Right lung (tissue), 5 donors: ENCODE results near the gene COL4A6. TPM values are rescaled to one million over a fixed set of nuclear protein-coding genes. Genes with fewer than 3 reads are reported as not detected.

Experiments
- DNase-seq, 2 donors: peaks; one replicate each; pipeline ENCODE4 v3.0.0-alpha.2; 2013
- polyA plus RNA-seq, 5 donors: library from polyadenylated mRNA; unstranded; fragments of 120-200 nt; gene quantifications; one replicate each; pipeline versions ENCODE4 v1.2.1 to v1.2.3, GENCODE V29; 2013; ENCODE audit warnings: inconsistent platforms in 1 of 5, low replicate concordance in 1 of 5; ENCODE audit not compliant: insufficient read length in 5 of 5, insufficient read depth in 1 of 5

Gene COL4A6
- polyA plus RNA-seq, 5 donors = 10.5 to 17.8 (median 14.5) TPM

DNA sequence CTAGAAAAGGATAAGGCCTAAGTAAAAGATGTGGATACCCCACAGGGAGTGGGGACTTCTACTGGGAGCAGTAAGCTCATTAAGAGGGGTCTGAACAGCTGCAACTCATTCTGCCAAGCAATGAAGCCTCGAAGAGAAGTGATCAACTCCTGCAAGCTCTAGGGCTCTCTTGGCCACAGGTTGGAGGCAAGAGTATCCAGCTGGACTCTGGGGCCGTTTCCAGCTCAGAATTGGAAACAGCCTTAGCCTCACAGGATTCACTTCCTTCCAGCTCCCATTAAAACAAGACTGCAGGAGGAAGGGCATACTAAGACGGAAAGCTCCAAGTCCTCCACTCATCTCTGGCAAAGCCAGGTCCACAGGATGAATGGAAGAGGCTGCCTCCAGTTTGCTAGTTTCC is 220.3 kb downstream of the COL4A6 start:
- DNase-seq = peak; percentile 52 to 63

GRCh38 chrX:108216919-108217571 is 221.2 kb downstream of the COL4A6 start:
- peak; percentile 56 to 64 for DNase-seq

- DNase-seq = no peak
Measured at GRCh38 chrX:108216405-108216804, 221.8 kb downstream of the COL4A6 start.

DNA sequence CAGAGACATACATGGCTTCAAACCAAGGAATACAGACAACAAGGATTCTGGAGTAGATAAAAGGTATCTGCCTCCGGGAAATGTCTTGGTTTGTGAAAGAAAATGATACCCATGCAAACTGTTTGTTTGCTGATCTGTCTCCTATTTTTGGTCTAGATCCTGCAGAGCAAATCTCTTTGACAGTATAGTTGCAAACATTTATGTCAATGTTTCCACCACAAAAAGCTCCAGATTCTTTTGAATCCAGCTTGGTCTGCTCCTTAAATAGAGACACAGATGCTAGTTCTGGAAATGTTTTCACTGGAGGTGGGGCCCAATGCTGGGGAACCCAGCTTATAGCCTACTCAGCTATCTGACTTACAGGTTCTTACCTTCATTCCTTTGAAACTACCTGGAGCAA is 226.9 kb downstream of the COL4A6 start:
- DNase-seq = no peak

GRCh38 chrX:108209006-108209554 is 229.1 kb downstream of the COL4A6 start:
- no peak for DNase-seq

GRCh38 chrX:108203540-108203939 is 234.7 kb downstream of the COL4A6 start:
- DNase-seq = no peak

DNA sequence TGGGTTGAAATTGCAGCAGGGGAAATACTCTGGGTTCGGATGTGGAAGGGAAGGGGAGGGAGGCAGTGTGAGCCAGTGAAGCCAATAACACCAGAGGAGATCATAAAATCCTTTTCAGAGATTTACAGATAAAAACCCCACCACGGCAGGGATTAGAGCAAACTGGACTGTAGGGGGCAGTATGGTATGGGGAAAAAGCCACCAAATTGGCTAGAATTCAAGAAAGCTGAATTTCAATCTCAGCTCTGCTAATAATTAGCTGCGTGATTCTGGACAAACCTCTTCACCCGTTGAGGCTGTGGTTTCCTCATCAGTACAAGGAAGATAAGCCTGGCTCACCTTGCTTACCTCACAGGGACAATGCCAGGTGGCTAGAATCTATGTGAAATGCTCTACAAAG is 238.5 kb downstream of the COL4A6 start:
- DNase-seq = peak; percentile 18 to 19

GRCh38 chrX:108199041-108199440 is 239.2 kb downstream of the COL4A6 start:
- no peak for DNase-seq

DNA sequence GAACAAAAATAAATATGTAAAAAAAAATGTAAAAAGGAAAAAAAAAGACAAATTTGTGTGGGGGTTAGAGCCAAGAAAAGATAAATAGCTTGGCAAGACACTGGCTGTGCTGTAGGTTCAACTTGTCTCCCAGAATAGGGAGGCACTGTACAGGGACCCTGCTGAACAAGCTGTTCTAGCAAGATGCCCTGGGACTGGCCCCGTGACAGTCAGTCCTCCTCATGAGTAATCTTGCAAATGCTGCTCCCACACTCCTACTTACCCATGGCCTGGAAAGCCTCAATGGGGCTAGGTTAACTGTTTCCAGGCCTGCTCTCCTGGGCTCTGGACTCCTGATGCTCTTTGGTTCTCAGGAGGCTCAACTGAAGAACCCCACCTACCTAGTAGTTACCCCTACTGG is 239.8 kb downstream of the COL4A6 start:
- no peak for DNase-seq

DNA sequence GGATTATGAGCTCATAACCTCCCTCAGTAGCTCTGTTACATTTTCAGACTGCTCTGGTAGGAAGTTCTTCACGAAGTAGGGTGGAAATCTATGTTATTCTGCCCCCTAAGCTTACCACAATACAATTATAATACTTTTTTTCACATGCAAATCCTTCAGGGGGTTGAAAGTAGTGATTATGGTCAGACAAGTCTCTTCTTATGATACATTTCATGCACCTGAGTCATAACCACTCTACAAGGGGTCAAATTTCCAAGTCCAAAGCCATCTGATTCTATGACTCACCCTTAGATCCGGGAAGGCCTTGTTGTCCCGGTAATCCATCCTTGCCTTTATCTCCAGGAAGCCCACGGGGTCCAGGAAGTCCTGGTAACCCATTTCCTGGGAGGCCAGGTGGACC is 251.4 kb downstream of the COL4A6 start:
- DNase-seq = no peak

DNA sequence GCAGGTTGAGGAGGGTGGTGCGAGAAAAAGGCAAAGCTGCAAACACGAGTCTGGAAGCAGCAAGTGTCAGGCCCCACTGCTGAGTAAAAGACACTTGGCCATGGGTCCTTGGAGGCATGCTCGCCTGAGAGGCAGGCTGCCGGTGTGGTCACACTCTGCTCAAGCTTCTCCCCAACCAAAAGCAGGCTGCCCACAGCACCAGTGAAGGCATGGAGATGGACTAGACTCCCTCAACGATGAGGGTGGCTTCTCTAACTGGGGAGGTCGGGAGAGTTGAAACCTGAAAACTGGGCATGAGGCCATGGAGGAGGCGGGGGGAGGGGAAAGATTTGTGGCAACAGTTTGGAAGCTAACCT is 260.1 kb downstream of the COL4A6 start:
- no peak for DNase-seq

DNA sequence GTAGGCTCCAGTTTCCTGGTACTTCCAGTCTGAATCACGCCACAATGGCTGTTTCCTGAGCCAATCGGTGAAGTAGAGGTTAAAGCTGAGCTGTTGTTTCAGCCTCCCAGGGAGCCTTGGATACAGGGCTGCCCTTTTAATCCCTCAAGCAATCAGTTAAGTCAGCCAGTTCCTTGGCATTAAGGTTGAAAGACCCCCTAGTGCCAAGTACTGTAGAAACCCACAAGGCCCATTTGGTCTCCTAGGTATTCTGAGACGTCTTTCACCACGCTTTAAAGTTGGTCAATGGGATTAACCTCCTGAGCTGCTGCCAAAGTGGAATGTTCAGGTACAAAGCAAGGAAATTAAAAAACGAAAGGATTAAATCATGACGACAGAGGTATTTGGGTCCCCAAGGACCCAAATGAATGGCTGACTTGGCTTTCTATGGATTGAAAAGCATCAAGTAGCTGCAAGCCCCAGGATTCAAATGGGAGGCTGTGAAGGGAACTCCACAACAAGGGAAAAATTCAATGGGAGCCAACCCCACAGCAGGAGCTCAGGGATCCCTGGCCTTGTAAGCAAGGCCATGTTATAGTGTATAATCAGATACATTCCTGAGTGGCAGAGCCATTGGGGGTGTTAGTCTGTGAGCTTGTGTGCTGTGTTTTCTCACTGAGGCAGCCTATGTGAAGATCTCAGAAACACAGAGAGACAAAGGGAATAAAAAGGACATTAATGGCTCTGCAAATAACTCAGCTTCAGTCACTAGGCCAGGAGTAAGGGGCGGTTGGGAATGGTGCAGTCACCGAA is 260.7 kb downstream of the COL4A6 start:
- no peak for DNase-seq

DNA sequence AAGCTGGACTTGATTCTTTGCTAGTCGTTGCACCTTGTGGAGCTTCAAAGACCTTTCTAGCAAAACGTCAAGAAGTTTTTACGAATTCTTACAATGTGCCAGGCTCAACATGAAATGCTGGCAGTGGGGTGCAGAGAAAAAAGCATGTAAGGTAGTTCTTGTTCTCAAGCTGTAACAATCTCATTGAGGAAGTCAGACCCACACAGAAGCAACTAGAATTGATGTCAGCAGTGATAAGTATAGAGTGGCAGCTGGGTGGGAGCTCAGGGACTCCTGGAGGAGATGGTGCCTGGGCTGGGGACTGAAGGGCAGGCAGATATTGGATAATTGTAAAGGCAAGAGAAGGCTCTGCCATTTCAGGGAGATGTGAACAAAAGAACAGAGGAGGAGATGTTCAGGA is 264.3 kb downstream of the COL4A6 start:
- DNase-seq = no peak

DNA sequence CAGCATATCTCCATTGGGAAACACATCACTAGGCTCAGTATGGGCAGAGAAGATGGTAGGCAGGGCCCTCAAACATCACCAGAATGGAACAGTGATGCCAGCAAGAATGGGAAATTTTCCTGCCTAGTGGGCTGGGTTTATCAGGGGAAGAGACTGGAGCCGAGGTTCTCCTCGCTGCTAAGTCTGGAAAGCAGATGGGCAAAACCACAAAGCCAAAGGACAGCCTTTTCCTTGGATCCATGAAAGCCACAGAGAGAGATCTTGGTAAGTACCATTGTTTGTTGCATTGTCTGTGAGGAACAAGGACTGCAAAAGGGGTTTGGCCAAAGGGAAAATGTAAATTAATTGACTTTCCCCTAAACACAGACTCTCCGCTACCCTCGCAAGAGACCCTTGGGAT is 266.6 kb downstream of the COL4A6 start:
- DNase-seq = no peak

DNA sequence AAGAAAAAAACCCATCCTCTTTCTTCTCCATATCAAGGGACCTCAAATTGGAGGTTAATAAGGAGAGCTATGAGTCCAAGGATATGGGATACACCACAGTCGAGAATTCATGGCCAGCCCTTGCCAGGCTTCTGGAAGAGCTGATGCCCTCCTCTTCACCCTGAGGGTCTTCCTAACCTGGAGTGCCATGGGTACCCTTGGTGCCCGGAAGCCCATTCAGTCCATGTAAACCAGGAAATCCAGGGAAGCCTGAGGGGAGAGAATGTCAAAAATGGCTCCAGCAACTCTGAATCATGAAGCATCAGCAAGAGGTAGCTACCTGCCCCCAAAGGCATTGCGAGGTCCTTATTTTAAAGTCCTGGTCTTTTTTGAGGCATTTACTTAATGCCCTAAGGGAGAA is 268.5 kb downstream of the COL4A6 start:
- no peak for DNase-seq

- no peak for DNase-seq
Measured at GRCh38 chrX:108168961-108169740, 269.1 kb downstream of the COL4A6 start.

DNA sequence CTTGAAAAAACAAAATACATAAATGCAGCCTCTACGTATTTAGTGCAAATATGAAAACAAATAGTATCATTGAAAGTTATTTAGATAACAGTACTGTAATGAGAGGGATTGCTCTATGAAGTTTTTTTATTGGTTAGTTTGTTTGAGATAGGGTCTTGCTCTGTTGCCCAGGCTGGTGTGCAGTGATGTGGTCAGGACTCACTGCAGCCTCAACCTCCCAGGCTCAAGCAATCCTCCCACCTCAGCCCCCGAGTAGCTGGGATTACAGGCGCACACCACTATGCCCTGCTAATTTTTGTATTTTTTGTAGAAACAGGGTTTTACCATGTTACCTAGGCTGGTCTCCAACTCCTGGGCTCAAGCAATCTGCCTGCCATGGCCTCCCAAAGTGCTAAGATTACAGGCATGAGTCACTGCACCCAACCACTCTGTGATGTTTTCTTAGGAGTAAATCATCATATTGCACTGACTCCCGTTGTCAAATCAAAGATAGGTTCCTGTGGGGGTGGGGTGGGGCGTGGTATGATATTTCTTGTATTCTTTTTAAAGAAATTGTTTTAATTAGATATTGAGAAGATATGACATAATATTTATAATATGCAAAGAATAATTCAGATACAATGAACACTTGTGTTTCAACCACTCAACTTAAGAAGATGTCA is 270.9 kb downstream of the COL4A6 start:
- no peak for DNase-seq

GRCh38 chrX:108165383-108166111 is 272.7 kb downstream of the COL4A6 start:
- DNase-seq = peak; percentile 4 to 17

GRCh38 chrX:108163333-108164082 is 274.7 kb downstream of the COL4A6 start:
- DNase-seq = no peak

DNA sequence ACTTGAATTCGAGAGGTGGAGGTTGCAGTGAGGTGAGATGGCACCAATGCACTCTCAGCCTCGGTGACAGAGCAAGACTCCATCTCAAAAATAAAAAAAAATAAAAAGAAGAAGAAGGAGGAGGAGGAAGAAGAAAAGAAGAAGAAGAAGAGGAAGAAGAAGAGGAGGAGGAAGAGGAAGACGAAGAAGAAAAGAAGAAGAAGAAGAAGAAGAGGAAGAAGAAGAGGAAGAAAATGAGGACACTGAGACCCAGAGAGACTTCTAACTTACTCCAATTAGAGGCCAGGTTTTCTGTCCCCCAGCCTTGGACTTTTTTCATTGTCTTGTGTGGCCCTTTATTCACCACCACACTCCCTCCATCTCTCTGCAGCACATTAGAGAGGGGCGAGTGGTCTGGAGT is 276.0 kb downstream of the COL4A6 start:
- no peak for DNase-seq
